HG02938 (cell line): ENCODE measurements around the gene CXCL8.
"Not testable (repeated sequence)": the region's sequence is repeated elsewhere in the genome, so short reads cannot be mapped to it uniquely, and the experiment has no call there.

Experiments
- ATAC-seq: cut with Tn5 transposase; IDR thresholded peaks from one replicate; pipeline ENCODE4 v1.9.1; 2021; ENCODE audit warnings: mild to moderate bottlenecking, moderate library complexity; ENCODE audit not compliant: unreplicated experiment

CXCL8 gene

DNA sequence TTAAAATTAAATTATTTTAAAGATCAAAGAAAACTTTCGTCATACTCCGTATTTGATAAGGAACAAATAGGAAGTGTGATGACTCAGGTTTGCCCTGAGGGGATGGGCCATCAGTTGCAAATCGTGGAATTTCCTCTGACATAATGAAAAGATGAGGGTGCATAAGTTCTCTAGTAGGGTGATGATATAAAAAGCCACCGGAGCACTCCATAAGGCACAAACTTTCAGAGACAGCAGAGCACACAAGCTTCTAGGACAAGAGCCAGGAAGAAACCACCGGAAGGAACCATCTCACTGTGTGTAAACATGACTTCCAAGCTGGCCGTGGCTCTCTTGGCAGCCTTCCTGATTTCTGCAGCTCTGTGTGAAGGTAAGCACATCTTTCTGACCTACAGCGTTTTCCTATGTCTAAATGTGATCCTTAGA lies at the start of gene CXCL8:
Gene CXCL8 (plus strand): TSS at position 217 of the 426 bp plus-strand sequence. CDS start 90 bp downstream, at position 307.
- no peak for ATAC-seq

DNA sequence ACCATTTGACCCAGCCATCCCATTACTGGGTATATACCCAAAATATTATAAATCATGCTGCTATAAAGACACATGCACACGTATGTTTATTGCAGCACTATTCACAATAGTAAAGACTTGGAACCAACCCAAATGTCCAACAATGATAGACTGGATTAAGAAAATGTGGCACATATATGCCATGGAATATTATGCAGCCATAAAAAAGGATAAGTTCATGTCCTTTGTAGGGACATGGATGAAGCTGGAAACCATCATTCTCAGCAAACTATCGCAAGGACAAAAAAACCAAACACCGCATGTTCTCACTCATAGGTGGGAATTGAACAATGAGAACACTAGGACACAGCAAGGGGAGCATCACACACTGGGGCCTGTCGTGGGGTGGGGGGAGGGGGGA lies 49.2 kb upstream of the CXCL8 start:
- not testable (repeated sequence) for ATAC-seq

DNA sequence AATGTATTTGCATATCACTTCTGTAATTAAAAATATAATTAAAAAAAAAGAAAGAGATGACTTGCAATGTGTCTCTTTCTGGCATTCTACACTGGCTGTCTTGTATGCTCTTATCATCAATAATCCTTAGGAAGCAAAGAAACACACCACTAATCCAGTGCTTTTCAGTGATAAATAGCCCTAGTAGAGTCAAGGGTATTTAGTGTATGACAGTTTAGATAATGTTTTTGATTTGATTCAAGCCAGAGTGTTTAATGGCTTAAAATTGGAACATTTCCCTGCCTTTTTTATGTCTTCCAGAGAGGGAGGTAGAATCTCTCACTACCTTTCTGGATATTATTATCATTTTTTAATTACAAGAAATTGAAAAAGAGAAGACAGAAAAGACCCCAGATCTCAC lies 48.6 kb upstream of the CXCL8 start:
- no peak for ATAC-seq

DNA sequence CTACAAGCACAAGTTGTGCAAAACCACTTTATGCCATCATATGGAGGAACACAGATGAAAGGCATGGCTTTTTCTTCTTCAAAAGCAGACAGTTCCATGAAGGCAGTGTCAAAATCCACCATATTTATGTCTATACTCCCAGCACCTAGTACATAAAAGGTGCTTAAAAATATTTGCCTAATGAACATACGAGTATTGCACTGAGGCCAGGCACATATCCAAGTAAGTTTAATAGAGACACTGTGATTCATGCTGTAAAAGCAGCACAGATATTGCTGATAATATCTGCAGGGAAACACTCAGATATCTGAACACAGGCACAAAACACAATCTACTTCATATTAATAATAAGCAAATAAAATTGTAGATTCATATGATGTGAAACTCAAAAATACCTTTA lies 48.1 kb upstream of the CXCL8 start:
- no peak for ATAC-seq

DNA sequence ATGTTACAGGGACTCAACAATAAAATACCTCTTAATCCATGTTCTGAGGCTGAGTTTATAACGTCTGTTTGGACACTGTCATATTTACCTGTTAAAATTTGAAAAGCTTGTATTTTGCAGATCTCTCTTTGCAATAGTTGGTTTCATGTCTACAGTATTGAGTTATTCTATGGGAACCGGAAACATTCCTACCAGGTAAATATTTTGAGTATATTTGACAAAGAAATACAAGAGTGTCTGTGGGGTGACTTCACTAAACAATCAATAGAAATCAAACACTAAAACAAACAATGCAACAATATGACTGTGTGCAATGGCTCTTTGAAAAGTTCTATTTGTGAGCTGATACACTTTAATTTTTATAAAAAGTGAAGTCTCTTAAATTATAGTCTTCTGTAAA lies 47.7 kb upstream of the CXCL8 start:
- ATAC-seq = no peak

GRCh38 chr4:73693811-73694210 lies 46.6 kb upstream of the CXCL8 start:
- no peak for ATAC-seq

- ATAC-seq = no peak
Observed at GRCh38 chr4:73698217-73698616, 42.2 kb upstream of the CXCL8 start.

DNA sequence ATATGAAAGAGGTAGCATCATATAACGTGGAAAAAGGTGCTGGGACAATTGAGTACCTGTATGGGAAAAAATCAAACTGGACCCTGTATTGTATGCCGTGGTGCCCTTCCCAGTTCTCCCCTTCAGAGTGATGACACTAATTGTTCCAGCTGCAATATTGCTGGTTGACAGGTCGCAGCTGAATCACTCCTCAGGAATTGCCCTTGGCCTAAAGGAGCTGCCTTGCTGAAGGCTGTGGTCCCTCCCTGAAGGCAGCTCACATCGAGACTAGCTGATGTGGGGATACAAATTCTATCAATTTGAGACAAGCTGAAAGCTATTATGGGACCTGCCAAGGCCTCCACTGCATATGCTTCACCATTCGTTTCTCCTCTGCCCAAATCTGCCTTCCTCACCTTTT lies 39.3 kb upstream of the CXCL8 start:
- ATAC-seq = no peak

GRCh38 chr4:73702796-73703287 lies 37.5 kb upstream of the CXCL8 start:
- ATAC-seq = no peak

- ATAC-seq = no peak
Observed at GRCh38 chr4:73703320-73703719, 37.0 kb upstream of the CXCL8 start.

GRCh38 chr4:73704314-73705055 lies 35.9 kb upstream of the CXCL8 start:
- no peak for ATAC-seq

DNA sequence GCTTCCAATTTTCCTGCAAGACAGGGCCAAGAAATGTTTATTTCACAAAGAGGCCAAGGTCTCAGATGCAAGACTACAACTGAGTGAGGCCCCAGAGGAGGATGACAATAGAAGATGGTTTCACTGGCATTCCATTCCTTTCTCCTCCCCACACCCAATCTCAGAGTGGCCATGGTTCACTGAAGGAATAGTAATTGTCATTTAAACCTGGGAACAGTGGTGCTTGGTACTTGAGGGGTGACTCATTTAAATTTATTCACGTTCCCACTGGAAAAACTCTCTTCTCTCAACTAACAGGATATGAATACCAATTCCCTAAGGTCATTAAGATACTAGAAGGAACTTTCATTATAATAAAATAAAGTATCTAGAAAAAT lies 35.3 kb upstream of the CXCL8 start:
- no peak for ATAC-seq

DNA sequence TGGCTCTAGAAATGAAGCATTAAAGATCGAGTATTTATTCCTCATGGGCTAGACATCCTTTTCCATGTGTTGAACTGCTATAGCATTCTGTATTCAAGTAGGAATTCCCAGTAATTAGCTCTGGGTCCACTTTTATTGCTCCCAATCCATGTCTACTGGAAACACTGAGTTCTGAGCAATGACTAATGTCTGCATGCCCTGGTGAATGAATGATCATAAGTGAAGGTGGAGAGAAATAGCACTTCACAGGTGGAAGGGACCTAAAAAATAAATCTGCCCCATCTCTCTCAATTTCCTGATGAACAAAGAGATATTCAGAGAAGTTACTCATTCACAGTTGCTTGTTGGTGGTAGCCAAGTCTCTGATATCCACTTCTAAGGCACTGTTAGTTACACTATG lies 34.6 kb upstream of the CXCL8 start:
- ATAC-seq = no peak

DNA sequence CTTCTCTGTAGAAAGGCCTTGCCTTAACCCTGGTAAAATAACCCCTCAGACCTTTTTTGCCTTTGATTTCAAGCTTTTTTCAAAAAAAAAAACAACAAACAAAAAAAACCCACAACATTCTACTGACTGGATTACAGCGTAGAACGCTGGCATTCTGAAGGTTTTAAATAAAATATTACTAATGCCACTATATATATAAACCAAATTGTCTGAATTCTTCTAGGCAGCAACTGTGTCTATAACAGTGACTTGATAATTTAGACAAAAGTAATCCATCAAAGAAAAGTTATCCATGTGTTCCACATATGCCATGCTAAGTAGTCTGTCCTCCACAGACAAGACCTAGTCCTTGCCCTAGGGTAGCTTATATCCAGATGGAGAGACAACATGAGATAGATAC lies 33.6 kb upstream of the CXCL8 start:
- ATAC-seq = no peak

DNA sequence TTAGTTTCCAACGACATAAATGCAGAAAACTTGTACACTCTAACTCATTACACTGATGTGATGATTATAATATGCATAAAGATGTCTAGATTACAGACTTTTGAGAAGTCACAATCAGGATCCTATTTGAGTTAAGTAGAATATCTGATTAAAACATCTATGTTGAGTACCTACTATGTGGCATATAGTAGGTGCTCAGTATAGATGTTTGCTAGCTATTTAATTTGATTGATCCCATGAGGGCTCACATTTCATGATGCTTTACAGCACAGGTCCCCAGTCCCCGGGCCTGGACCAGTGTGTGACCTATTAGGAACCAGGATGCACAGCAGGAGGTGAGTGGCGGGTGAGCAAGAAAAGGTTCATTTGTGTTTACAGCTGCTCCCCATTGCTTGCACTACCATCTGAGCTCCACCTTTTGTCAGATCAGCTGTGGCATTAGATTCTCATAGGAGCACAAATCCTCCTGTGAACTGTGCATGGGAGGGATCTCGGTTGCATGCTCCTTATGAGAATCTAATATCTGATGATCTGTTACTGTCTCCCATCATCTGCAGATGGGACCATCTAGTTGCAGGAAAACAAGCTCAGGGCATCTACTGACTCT lies 33.0 kb upstream of the CXCL8 start:
- no peak for ATAC-seq

DNA sequence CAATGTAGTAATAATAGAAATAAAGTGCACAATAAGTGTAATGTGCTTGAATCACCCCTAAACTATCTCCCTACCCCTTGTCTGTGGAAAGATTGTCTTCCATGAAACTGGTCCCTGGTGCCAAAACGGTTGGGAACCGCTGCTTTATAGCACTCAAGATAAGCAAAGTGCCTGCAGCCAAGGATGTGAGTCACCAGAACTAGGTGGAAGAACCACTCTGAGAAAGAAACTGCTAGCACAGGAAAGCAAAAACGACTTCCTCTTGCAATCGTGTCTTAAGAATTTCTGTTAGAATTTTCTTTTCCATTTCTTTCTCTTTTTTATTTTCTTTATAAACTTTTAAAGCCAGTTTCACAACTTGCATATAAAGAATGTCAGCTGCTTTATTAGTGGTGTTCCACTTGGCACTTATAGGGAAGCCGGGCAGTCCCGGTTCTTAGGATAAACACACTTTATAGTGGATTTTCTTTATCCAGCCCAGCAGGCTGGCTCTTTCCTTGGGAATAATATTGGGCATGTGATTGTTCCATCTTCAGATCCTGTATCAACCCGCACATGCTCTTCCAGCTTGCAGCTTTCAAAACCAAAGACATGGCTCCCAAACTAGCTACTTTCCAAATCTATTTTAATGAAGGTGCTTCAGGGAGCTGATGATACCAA lies 32.3 kb upstream of the CXCL8 start:
- no peak for ATAC-seq

- no peak for ATAC-seq
Observed at GRCh38 chr4:73709451-73710033, 30.8 kb upstream of the CXCL8 start.

DNA sequence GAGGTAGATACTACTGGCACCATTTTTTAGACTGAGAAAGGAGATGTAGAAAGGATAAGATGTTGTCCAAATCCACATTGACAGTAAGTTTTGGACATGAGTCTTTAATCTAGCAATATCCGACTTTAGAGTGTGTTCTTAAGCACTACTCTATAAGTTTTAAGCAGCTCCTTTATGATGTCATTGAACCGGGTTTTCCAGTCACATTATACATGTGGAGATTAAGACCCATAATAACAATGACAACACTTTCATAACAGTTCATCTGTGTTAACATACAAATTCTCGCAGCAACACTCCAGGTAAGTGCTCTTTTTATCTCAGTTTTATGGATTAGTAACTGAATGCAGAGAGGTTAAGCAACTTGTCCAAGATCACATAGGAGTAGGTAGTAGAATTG lies 30.3 kb upstream of the CXCL8 start:
- no peak for ATAC-seq

DNA sequence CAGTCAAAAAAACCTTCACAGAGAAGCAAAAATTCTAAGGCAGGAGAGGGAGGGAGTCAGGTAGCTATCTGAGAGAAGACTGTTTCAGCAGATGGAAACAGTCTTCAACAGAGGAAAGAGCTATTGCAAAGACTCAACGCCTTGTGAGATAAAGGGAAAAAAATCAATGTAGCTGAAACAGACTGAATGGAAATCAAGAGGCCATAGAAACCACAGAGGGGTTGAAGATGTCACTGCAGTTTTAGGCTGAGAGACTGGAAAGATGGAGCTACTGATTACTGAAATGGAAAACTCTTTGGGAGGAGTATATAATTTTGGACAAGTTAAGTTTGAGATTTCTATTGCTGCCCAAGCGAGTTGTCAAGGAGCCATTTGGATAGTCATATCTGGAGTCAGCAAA lies 28.4 kb upstream of the CXCL8 start:
- no peak for ATAC-seq

- ATAC-seq = no peak
Observed at GRCh38 chr4:73713650-73714049, 26.7 kb upstream of the CXCL8 start.

DNA sequence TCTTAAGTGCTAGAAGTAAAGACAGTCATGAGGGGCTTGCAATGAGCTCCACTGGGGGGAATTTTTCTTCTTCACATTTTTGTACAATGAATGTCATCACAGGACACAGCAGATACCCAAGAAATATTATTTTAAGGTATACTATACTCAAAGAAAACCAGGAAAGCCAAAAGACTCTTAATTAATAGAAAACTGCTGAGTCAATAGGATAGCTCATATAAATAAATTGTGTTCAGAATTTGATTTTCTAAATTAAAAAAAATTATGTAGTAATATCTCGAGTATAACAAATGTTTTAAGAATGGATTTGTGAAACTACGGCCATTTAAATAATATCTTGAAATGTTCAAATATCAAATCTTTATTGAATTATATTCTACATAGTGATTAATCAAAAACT lies 25.7 kb upstream of the CXCL8 start:
- ATAC-seq = no peak

GRCh38 chr4:73715659-73716058 lies 24.7 kb upstream of the CXCL8 start:
- ATAC-seq = no peak
